Aorta (tissue), 5 donors: Measurements from ENCODE around the gene MBTD1. TPM values are rescaled to one million over a fixed set of nuclear protein-coding genes. Genes with fewer than 3 reads are reported as not detected.
A peak's percentile ranks its signal among the peaks of the same experiment; 100 is the strongest.

Experiments
- ATAC-seq: fragments of 200-7000 bp; cut with Tn5 transposase; one replicate; pipeline ENCODE4 v1.9.1; 2022; ENCODE audit warnings: moderate library complexity; ENCODE audit not compliant: low FRiP score
- DNase-seq, 2 donors: peaks; one replicate each; pipeline ENCODE4 v3.0.0-alpha.2; 2020
- H3K27ac ChIP-seq, 2 donors: one replicate each; pipeline ENCODE4 v1.5.1; 2013; ENCODE audit warnings: low read length in 2 of 2, mild to moderate bottlenecking in 2 of 2, moderate library complexity in 2 of 2, control low read depth in 1 of 2, inconsistent platforms in 1 of 2, low read depth in 1 of 2
- H3K27me3 ChIP-seq, 2 donors: one replicate each; pipeline ENCODE4 v1.6.1; 2013; ENCODE audit warnings: control low read depth in 1 of 2, low read length in 1 of 2, mild to moderate bottlenecking in 1 of 2, moderate library complexity in 1 of 2; ENCODE audit not compliant: insufficient read depth in 2 of 2, control insufficient read depth in 1 of 2
- H3K36me3 ChIP-seq, 2 donors: one replicate each; pipeline ENCODE4 v1.6.1; 2013; ENCODE audit warnings: control low read depth in 1 of 2, low read length in 1 of 2, mild to moderate bottlenecking in 1 of 2; ENCODE audit not compliant: insufficient read depth in 2 of 2, control insufficient read depth in 1 of 2
- H3K4me1 ChIP-seq, 2 donors: one replicate each; pipeline ENCODE4 v1.6.1; 2013; ENCODE audit warnings: low read length in 2 of 2, control low read depth in 1 of 2, mild to moderate bottlenecking in 1 of 2, moderate library complexity in 1 of 2; ENCODE audit not compliant: insufficient read depth in 2 of 2, control insufficient read depth in 1 of 2
- H3K4me3 ChIP-seq, 2 donors: one replicate each; pipeline ENCODE4 v1.5.1; 2013; ENCODE audit warnings: low read length in 2 of 2, control low read depth in 1 of 2, mild to moderate bottlenecking in 1 of 2
- H3K9me3 ChIP-seq: one replicate; pipeline ENCODE4 v1.6.1; 2013; ENCODE audit warnings: mild to moderate bottlenecking, low read length; ENCODE audit not compliant: control insufficient read depth
- WGBS, 2 donors: extraction: QIAGEN DNeasy Blood & Tissue Kit; methylation state at CpG; one replicate each; pipeline ENCODE4 v1.1.7; 2013; 5-methylcytosine and 5-hydroxymethylcytosine counted together
- intact Hi-C, 2 donors: fragments of 100-400 bp; cut with DNase I; formaldehyde crosslinking; loops; one replicate each; pipeline versions ENCODE4 v1.14.2 to v1.15.0; 2022
- polyA plus RNA-seq, 2 donors: library from polyadenylated mRNA; stranded (reverse); fragments of 200-250 nt; gene quantifications; one replicate each; pipeline ENCODE4 v1.2.3, GENCODE V29; 2013
- total RNA-seq, 2 donors: library from RNA; stranded (reverse); fragmentation: NEBNext Ultra II Directional; extraction: Animal tissue kit (Norgen Biotek cat#: 25700); gene quantifications; one replicate each; pipeline ENCODE4 v1.2.1, GENCODE V29; 2021
- donor health status: healthy with polysubstance abuse.
- donor health status: Bipolar disorder and iron deficiency.
- donor health status: DM: no; HTN: no; CAD: no.
- donor health status: DM: no; HTN: no; CAD: no.
- donor health status: DM: yes; HTN: yes; CAD: no.

The MBTD1 gene
- total and polyA plus RNA-seq, 4 donors, result 5.3 to 21.4 (median 10.0) TPM

- intact Hi-C loops, result no loop called here
Observed at GRCh38 chr17:51135956-51136355, 123.9 kb downstream of the MBTD1 start.

GRCh38 chr17:51133365-51133764 lies 126.5 kb downstream of the MBTD1 start:
- H3K4me3 ChIP-seq, result no peak overlapping the region
- H3K9me3 ChIP-seq, result no peaks in the 10 kb centered on the region
- intact Hi-C loops, result no loop called here
- H3K4me1 ChIP-seq, result peaks cover 0 to 8% of the 10 kb centered on the region in 2 donors
- DNase-seq, result no peak
- peak overlapping the region in 1 of 2 donors; percentile 95 for H3K27ac ChIP-seq
- WGBS, 2 donors, result 67 to 79% methylated on average over 2 of the region's 2 CpGs
- no peak for ATAC-seq
- H3K27me3 ChIP-seq, result no peaks in the 10 kb centered on the region
- H3K36me3 ChIP-seq, result no peaks in the 10 kb centered on the region

More at GRCh38 chr17:51135956-51136355, 123.9 kb downstream of the MBTD1 start:
- no peaks in the 10 kb centered on the region for H3K9me3 ChIP-seq
- no peaks in the 10 kb centered on the region for H3K36me3 ChIP-seq
- H3K27me3 ChIP-seq, result no peaks in the 10 kb centered on the region
- no peak overlapping the region for H3K27ac ChIP-seq
- no peak overlapping the region for H3K4me3 ChIP-seq
- H3K4me1 ChIP-seq, result peaks cover 0 to 8% of the 10 kb centered on the region in 2 donors
- 89% methylated on average over 3 of the region's 3 CpGs for WGBS, 2 donors
- DNase-seq (no peak), ATAC-seq (no peak)

GRCh38 chr17:51132964-51133319 lies 126.9 kb downstream of the MBTD1 start:
- Histone ChIP-seq H3K9me3 (no peaks in the 10 kb centered on the region), H3K36me3 (no peaks in the 10 kb centered on the region), H3K27me3 (no peaks in the 10 kb centered on the region), H3K27ac (peak overlapping the region in 1 of 2 donors; percentile 95), H3K4me3 (no peak overlapping the region), H3K4me1 (peaks cover 0 to 8% of the 10 kb centered on the region in 2 donors)
- intact Hi-C loops, result no loop called here
- no peak for ATAC-seq
- no peak for DNase-seq

GRCh38 chr17:51128076-51128475 lies 131.8 kb downstream of the MBTD1 start:
- no peaks in the 10 kb centered on the region for H3K36me3 ChIP-seq
- no peaks in the 10 kb centered on the region for H3K9me3 ChIP-seq
- peaks cover 0 to 4% of the 10 kb centered on the region in 2 donors for H3K4me1 ChIP-seq
- DNase-seq (no peak), ATAC-seq (no peak)
- intact Hi-C loops, result no loop called here
- H3K27me3 ChIP-seq, result no peaks in the 10 kb centered on the region
- no peak overlapping the region for H3K4me3 ChIP-seq
- WGBS, 2 donors, result 64 to 69% methylated on average over 3 of the region's 3 CpGs
- H3K27ac ChIP-seq, result no peak overlapping the region

Other genes starting within 250 kb of the MBTD1 start
- 100 to 1,000 TPM; 137 to 151 TPM for gene SPAG9, start 139.2 kb downstream of the MBTD1 start, total RNA-seq
- 10 to 100 TPM; 20.7 to 33.8 TPM for gene SPAG9, start 139.2 kb downstream of the MBTD1 start, polyA plus RNA-seq
- 10 to 100 TPM; 24.5 to 42.3 TPM for gene NME1, start 106.5 kb downstream of the MBTD1 start, total RNA-seq
- gene NME1, start 106.5 kb downstream of the MBTD1 start, polyA plus RNA-seq, result 10 to 100 TPM; 30.5 to 34.8 TPM
- gene NME2, start 93.6 kb downstream of the MBTD1 start, total RNA-seq, result 100 to 1,000 TPM; 306 to 366 TPM
- 100 to 1,000 TPM; 838 to 992 TPM for gene NME2, start 93.6 kb downstream of the MBTD1 start, polyA plus RNA-seq
- 10 to 100 TPM; 17.4 to 21.0 TPM for gene UTP18, start 497 bp upstream of the MBTD1 start, total RNA-seq
- gene UTP18, start 497 bp upstream of the MBTD1 start, polyA plus RNA-seq, result 10 to 100 TPM; 12.0 to 16.5 TPM